GM21825 (cell line): ENCODE data around the gene RERE.

Source experiments
- ATAC-seq: cut with Tn5 transposase; IDR thresholded peaks from one replicate; pipeline ENCODE4 v1.9.1; 2021; ENCODE audit warnings: mild to moderate bottlenecking, moderate library complexity; ENCODE audit not compliant: unreplicated experiment

RERE gene

DNA sequence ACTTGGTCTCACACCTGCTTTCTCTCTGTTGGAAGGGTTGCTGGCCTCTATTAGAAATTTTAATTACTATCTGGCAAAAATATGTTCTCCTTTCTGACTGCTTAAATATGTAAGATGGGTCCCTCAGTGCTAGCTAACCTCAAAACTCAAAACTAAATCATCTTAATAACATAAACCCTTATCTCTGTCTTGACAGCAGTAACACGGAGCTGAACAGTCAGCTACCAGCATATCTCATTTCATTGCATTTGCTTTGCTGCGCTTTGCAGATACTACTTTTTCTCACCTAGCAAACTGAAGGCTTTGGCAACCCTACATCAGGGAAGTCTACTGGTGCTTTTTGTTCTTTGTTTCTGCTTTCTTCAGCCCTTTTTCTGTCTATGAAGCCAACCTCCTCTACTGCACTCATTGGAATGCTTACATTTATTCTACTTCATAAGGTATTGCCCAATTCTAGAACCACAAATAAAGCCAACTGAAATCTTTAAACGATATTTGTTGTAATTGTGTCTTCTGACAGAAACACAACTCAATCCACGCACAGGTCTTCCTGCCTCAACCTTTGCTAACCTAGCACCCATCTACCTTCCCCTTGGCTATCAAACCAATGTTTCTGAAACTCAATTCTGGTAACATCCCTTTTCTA lies 95.6 kb downstream of the RERE start:
- no peak for ATAC-seq

DNA sequence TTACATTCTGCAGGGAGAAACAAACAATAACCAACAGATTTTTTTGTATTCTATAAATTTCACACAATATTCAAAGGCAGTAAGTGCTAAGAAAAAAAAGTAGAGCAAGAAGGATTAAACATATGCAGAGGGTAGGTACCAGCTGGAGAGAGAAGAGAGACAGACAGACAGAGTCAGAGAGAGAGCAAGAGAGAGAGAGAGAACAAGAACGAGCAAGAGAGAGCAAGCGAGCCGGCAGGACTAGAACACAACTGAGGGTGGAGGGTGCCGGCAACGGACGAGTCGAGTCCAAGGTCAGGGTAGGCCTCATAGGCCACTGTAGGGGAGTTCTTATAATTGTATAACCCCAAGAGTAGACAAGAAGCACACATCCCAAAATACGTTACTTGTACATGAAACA lies 97.1 kb downstream of the RERE start:
- ATAC-seq: no peak

DNA sequence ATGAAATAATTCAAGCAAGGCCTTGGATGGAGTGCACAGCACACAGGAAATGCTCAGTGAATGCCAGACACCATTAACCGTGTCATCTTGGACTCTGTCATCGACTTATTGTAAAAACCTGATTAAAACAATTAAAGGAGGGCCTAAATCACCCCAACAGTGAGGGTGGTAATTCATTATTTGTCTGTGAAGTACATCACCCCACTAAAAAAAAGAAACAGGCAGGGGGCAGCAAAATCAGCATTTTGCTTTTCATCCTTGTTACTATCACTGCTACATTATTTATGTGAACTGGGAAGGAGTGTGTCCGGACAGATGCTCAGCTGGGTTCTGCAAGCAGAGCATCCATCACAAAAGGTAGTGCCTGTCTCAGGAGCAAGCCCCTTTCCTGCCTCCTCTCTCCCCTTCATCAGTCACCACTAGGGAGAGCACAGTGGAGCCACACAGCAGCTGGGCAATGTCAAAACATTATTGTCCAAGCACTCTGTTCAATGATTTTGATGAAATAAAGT lies 98.5 kb downstream of the RERE start:
- ATAC-seq: no peak

DNA sequence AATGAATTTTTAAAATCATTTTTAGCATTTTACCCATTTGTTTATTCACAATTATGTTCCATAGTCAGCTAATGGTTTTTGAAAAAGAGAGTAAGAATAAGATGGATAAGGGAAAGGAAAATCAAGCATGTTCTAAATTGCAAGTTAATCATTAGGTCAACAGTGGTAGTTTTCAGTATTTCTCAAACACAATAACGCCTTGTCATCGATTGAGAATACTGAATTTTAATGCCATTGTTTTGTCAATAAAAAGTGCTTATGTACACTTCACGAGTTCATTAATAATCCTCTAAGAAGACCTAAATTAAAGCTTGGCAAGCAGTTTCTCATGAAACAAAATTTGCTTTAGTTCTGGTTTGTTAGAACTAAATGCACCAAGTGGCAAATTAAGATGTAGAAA lies 100.3 kb downstream of the RERE start:
- no peak for ATAC-seq

DNA sequence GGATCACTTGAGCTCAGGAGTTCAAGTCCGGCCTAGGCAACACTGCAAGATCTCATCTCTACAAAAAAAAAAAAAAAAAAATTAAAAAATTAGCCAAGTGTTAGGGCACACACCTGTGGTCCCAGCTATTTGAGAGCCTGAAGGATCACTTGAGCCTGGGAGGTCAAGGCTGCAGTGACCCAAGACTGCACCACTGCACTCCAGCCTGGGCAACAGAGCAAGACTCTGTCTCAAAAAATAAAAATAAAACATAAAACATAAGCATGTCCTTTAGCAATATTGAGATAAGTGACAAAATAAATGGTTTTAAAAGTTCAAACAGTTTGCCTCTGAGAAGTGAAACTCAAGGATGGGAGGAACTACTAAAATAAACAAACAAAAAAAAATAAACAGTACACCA lies 101.2 kb downstream of the RERE start:
- no peak for ATAC-seq

DNA sequence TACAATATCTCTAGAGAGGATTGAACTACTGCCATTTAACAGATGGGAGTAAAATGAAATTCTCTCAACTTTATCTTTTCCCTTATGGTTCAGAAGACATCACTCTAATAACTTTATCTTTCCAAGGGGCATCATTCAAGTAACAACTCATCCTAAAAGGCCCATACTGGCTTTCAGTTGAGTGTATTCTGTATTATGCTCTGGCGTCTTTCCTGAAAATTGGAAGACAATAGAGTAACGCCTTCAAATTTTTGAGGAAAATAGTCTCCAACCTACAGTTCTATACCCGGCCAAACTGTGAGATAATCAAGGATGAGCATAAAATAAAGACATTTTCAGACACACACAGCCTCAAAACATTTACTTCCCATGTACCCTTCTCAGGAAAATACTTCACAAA lies 103.3 kb downstream of the RERE start:
- ATAC-seq: no peak

DNA sequence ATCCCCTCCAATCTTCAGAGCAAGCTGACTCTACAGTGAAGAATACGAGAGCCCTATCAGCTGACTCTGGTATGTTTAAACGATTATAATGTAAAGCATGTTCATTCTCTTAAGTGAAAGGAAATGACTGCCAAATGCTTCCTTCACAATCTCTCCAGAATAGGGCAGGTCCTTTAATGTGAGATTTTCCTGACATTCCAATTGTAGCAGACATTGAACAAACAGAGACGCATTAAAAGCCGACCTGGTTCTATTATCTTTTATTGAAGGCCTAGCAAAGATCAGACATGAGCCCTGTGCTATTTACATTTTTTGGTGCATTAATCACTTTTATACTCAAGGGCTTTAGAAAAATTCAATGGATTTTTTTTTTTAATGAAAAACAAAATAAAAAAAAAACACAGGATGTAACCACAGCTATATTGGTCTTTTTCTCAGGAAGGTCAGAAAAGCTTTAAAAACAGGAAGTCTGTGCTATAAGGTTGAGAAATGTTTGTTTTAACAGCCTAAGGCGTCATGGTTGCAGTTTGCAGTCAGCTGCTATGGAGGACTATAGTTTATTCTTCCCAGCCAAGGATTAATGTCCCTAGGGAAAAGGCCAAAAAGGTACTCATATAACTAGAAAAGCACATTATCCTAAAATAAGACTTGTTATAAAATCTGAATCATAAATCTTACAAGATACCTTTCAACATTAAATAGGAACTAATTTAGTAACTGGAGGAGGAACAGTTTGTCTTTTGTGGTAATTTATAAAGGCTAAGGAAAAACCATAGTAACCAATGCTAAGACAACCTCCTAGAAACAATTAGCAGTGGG lies 104.8 kb downstream of the RERE start:
- no peak for ATAC-seq

DNA sequence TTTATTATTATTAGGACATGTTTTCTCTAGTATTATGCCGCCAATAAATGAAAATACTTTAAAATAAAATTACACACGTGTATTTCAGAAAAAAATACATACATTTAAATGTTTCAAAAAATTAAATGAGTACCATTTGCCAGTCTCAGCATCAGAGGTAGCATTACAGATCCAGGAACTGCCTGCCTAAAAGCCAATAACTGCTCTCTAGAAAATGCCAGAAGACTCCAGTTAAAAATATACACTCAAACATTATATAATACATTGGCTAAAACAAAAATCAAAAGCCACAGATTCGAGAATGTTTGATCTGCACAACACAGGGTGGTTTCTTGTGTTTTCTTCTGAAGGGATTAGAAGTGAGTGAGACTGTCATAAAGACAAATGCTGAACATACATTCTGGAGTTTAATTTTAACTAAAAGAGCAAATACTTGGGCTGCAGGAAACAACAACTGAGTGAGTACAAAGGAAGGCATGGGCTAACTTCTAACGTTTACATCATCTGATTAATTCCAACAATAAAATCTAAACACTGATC lies 105.5 kb downstream of the RERE start:
- ATAC-seq: no peak

DNA sequence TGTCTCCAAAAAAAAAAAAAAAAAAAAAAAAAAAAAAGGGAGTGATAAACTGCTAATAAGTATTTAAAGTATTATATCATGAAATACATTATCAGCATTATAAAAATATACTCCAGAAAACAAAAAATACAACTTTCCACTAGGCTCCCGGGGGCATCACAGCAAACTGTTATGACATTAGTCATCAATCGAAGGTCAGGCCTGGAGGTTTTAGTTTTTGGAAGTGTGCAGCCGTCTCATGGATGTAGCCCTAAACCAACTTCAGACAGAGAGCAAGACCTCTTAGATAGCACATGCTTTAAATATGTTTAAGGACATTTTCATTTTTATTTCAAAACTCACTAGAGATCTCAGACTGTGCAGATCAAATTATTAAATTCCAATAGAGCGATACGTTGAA lies 106.3 kb downstream of the RERE start:
- ATAC-seq: no peak

DNA sequence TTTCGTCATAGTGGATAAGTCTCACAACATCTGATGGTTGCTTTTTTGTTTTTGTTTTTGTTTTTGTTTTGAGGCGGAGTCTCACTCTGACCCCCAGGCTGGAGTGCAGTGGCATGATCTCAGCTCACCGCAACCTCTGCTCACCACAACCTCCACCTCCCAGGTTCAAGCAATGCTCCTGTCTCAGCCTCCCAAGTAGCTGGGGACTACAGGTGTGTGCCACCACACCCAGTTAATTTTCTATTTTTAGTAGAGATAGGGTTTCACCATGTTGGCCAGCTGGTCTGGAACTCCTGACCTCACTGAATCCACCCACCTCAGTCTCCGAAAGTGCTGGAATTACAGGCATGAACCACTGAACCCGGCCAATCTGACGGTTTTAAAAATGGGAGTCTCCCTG lies 109.2 kb downstream of the RERE start:
- ATAC-seq: no peak

DNA sequence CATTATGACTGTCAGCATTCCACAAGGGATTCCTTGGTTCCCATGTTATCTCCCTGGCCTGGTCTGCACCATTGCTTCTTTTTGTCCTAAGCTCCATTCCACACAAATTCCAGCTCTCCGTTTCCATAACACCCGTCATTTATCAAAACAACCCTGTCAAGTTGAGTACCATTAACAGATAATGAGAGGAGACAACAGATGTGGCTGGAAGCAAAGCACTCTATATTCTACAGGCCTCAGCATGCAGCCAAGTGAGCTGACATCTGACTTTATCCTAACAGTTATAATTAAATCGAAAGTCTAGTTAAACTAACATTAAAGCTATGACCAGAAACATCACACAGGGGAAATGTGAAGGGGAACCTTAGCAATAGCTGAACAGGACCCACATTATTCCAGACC lies 110.4 kb downstream of the RERE start:
- ATAC-seq: no peak

DNA sequence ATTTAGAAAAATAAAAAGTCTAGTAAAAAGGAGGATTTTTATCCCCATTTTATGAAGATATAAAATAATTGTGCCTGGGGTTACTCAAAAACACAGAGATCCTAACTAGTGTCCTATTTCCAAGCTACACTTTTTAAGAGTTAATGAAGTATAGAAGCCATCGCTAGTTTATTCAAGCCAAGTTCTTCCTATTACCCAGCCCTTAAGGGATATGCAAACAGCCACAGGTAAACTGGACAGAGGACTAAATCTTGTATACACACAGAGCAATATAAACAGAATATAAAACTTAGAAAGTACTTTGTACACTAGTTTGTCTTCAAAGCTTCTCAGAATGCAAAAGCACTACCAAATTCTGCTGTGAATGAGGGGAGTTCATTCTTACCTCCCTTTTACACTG lies 111.1 kb downstream of the RERE start:
- ATAC-seq: no peak

DNA sequence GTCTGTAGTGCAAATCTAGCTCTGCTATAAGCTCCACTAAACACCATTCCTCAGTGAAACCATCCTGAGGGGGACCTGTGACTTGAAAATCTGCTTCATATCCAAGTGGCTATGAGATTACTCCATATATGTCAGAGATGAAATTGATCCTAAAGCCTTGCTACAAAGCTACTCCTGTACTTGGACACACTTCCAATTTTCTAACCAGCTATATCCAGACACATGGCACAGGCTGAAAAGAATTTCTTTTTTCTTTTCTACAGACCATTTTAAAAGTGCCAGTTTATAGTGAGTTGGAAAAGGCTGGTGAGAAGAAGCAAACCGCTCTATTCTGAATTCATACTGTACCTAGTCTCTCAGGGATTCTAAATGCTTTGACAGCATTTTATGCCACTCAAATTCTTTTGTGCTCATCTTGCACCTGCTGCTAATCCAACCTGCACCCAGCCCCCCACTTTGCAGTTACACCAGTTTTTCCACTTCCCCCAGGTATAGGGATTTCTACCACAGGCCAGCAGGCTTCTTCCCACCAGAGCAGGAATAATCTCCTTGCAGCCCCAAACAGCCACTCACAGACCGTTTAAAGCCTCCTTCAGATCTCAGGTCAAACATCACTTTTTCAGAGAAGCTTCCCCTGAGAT lies 112.5 kb downstream of the RERE start:
- no peak for ATAC-seq

DNA sequence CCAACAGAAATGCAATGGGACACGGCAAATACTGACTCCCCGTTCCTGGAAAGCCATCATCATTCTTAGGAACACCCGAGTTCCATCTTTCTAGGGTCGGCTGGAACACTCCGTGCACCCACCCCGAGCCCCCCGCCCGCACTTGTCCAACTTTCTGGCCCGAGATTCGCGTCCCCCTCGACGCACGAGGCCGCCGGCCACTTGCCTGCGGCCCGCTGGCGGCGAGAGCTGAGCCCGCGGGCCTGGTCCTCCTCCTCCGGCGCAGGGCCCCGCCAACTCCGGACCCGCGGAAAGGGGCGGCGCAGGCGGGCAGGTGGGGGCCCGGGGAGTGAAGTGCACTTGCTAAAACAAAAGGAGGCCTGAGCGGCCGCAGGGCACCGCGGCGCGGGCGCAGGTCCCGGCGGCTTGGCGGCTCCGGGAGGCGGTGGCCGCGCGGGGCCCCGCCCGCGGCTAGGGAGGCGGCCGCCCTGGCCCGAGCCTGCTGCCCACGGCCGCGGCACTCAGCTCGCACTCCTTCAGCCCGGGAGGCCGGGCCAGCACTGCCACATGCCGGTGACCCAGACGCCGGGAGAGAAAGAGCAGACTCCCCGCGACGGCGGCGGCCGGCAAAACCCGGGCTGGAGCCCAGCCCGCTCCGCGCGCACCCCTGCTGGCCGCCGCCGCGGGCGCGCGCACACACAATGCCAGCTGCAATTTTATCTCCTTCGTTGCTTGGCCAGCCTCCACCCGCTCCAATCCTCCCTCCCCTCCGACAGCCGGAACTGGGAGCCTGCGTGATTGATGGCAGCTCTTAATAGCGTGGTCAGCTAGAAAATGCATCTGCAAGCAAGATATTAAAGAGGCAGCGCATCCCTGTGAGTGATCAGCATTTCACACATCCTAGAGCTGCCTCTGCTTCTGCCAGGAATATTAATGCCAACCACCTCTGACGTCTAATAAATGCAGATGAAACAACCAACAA lies 114.3 kb downstream of the RERE start:
- ATAC-seq: peak; percentile 71

DNA sequence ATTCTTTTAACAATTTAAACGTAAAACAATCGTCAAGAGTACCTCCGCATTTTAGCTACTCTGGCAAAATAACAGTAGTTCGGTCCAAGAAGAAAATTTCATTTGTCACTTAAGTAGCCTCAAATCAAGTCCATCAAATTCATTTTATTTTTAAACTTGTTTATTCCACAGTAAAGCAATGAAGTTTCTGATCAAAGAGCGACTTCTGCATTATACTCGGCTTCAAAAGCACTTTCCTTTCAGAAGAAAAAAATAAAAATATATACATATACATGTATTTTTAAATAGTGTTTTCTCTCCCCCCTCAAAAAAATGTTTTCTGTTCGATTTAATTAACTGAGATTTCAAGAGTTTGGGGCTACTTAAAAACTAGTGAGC lies 115.0 kb downstream of the RERE start:
- ATAC-seq: no peak

DNA sequence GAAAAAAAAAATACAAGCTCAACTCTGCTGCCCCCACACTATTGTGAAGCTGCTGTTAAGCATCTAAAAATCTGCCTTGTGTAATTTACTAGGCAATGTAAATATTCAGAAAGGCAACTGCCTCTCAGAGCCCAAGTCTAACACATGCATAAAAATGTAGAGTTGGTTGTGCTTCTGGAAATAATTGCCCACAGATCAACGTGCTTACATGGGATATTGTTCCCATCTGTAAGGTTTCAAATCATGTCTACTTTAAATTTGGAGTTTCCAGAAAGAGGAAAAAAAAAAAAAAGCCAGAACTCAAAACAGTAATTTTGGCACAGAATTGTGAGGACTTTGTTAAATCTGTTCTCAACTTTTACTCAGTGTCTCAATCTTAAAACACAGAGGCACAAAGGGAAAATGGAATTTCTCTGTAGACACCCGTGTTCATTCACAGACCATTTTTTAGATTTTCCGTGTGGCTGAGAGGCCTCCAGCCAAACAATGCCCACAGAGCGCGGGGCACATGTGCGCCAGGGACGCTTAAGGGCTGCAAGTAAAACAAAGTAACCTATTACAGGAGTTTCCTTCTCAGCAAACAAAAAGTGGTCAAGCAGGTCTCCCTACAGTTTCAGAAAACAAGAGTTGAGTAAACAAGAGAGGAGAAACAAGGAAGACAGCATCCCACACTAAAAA lies 115.5 kb downstream of the RERE start:
- no peak for ATAC-seq

DNA sequence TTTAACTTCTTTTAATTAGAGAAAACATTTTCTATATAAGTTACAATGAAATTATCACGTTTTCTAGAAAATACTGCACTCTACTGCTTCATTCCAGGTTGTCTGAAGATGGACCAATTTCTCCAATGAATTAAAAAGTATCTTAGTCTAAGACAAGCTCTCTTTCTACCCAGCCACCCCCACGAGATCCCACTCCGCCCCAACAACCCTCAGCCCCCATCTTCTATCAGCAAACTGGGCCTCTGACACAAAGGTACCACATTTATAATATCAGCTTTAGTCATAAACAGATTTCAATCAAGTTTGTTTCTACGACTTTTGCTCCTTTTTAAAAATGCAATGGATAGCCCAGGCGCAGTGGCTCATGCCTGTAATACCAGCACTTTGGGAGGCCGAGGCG lies 117.8 kb downstream of the RERE start:
- ATAC-seq: no peak

DNA sequence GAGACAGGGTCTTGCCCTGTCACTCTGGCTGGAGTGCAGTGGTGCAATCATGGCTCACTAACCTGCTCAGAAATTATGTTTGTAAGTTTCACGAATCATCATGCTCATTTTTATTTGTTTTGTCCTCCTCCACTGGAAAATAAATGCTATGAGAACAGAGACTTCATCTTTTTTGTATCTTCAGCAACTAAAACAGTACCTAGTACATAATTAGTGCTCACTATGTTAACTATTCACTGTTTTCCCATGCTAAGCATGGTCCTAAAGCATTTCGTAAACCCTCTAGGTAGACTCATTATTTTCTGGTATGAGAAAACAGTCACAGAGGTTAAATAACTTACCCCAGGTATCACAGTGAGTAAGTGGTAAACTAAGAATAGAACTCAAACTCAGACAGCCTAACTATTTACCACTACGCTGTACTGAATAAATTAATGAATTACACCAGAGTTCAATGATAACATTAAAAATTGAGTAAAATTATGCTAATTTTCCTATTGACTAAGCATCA lies 118.4 kb downstream of the RERE start:
- ATAC-seq: no peak

DNA sequence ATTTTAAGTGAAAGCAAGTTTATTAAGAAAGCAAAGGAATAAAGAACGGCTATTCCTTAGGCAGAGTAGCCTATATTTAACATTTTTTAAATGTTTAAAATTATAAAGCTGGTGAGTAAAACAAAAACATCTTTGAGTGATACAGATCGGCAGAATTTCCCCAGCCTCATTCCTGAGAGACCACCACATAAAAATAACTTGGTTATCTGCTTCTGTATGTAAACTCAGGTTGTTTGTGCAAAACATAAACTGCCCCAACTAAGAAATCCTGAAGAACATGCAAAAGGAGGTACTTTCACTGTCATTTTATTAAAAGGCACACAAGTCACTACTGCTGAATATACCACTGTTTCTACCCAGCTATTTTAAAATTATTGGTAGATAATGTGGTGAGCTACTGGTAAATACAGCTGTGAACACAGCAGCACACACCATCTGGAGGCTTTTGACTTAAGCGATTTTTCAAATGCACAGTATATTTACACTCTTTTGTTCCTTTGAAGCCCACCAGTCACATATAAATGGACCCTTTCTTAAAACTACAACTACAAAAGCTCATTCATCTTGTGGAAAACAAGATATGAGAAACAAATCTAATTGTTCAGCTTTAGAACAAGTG lies 119.3 kb downstream of the RERE start:
- ATAC-seq: no peak
